Measurements from ENCODE around the gene IL31RA.

DNA sequence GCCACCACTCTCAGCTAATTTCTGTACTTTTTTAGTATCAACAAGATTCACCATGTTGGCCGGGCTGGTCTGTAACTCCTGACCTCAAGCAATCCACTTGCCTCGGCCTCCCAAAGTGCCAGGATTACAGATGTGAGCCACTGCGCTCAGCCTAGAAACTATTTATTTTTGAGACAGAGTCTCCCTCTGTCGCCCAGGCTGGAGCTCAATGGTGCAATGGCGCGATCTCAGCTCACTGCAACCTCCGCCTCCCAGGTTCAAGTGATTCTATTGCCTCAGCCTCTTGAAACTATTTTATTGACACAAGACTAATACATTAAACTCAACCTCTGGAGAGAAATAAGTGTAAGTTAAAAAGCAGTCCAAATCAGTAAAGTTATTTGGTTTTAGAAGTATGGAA is 109.6 kb downstream of the IL31RA start:
- TF ChIP-seq, protein P1, sequence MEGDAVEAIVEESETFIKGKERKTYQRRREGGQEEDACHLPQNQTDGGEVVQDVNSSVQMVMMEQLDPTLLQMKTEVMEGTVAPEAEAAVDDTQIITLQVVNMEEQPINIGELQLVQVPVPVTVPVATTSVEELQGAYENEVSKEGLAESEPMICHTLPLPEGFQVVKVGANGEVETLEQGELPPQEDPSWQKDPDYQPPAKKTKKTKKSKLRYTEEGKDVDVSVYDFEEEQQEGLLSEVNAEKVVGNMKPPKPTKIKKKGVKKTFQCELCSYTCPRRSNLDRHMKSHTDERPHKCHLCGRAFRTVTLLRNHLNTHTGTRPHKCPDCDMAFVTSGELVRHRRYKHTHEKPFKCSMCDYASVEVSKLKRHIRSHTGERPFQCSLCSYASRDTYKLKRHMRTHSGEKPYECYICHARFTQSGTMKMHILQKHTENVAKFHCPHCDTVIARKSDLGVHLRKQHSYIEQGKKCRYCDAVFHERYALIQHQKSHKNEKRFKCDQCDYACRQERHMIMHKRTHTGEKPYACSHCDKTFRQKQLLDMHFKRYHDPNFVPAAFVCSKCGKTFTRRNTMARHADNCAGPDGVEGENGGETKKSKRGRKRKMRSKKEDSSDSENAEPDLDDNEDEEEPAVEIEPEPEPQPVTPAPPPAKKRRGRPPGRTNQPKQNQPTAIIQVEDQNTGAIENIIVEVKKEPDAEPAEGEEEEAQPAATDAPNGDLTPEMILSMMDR (IDR thresholded peaks at IDR 0.05): no peak
- no peak for TF ChIP-seq POLR2A (IDR thresholded peaks at IDR 0.05)

All from transverse colon (tissue), 3 donors.